ENCODE measurements around the gene MADCAM1. TPM values are rescaled to one million over a fixed set of nuclear protein-coding genes. Genes with fewer than 3 reads are reported as not detected.

The MADCAM1 gene
- total RNA-seq, 4 donors from 2014 or later, result 0.34 to 0.57 TPM; not detected in 2

- 72 to 82% methylated on average over 7 of the region's 7 CpGs for WGBS, 2 donors
- no peak for TF ChIP-seq POLR2A (IDR thresholded peaks at IDR 0.05)
- TF ChIP-seq CTCF (IDR thresholded peaks at IDR 0.05), result no peak
- no peak for DNase-seq (ENCODE audit: low spot score in 2 of 2)
- H3K4me3 ChIP-seq (ENCODE audit: low read depth, poor library complexity, severe bottlenecking), result no peak overlapping the region
- intact Hi-C loops (cut with DNase I; ENCODE audit: low total_unique reads), result no loop called here
Observed at GRCh38 chr19:469833-470232, 26.5 kb upstream of the MADCAM1 start.

GRCh38 chr19:470701-471100 is 25.6 kb upstream of the MADCAM1 start:
- no peak overlapping the region for H3K4me3 ChIP-seq (ENCODE audit: low read depth, poor library complexity, severe bottlenecking)
- intact Hi-C loops (cut with DNase I; ENCODE audit: low total_unique reads), result no loop called here
- TF ChIP-seq POLR2A (IDR thresholded peaks at IDR 0.05) (no peak), CTCF (IDR thresholded peaks at IDR 0.05) (no peak)
- 81 to 83% methylated on average over 16 to 20 of the region's 20 CpGs for WGBS, 2 donors
- no peak for DNase-seq (ENCODE audit: low spot score in 2 of 2)

GRCh38 chr19:472005-472858 is 24.1 kb upstream of the MADCAM1 start:
- 73 to 78% methylated on average over 23 of the region's 23 CpGs for WGBS, 2 donors
- TF ChIP-seq POLR2A (IDR thresholded peaks at IDR 0.05) (no peak), CTCF (IDR thresholded peaks at IDR 0.05) (no peak)
- no peak overlapping the region for H3K4me3 ChIP-seq (ENCODE audit: low read depth, poor library complexity, severe bottlenecking)
- intact Hi-C loops (cut with DNase I; ENCODE audit: low total_unique reads), result no loop called here
- DNase-seq (ENCODE audit: low spot score in 2 of 2), result no peak

- DNase-seq (ENCODE audit: low spot score in 2 of 2), result no peak
Observed at GRCh38 chr19:474126-475078, 21.9 kb upstream of the MADCAM1 start.

GRCh38 chr19:475360-475759 is 20.9 kb upstream of the MADCAM1 start:
- intact Hi-C loops (cut with DNase I; ENCODE audit: low total_unique reads), result no loop called here
- no peak for TF ChIP-seq POLR2A (IDR thresholded peaks at IDR 0.05)
- no peak for TF ChIP-seq CTCF (IDR thresholded peaks at IDR 0.05)
- no peak overlapping the region for H3K4me3 ChIP-seq (ENCODE audit: low read depth, poor library complexity, severe bottlenecking)
- DNase-seq (ENCODE audit: low spot score in 2 of 2), result no peak
- WGBS, 2 donors, result 78 to 80% methylated on average over 13 of the region's 13 CpGs

More at GRCh38 chr19:474126-475078, 21.9 kb upstream of the MADCAM1 start:
- intact Hi-C loops (cut with DNase I; ENCODE audit: low total_unique reads), result no loop called here
- no peak for TF ChIP-seq CTCF (IDR thresholded peaks at IDR 0.05)
- no peak for TF ChIP-seq POLR2A (IDR thresholded peaks at IDR 0.05)
- H3K4me3 ChIP-seq (ENCODE audit: low read depth, poor library complexity, severe bottlenecking), result no peak overlapping the region
- WGBS, 2 donors, result 66 to 76% methylated on average over 30 to 52 of the region's 57 CpGs

All from lower leg skin (tissue), 4 donors.